Endothelial cell of hepatic sinusoid (primary cell): ENCODE results near the gene CUTA.

Source experiments
- in situ Hi-C: cut with HindIII; loops from 2 replicates; pipeline ENCODE4 v1.10.0; 2017; ENCODE audit warnings: low sequenced_read_pairs

CUTA gene

GRCh38 chr6:33440649-33441309 is 22.9 kb upstream of the CUTA start:
- in situ Hi-C loops, result no loop called here

GRCh38 chr6:33439956-33440648 is 22.2 kb upstream of the CUTA start:
- in situ Hi-C loops, result no loop called here

GRCh38 chr6:33438978-33439594 is 21.2 kb upstream of the CUTA start:
- in situ Hi-C loops, result no loop called here

- in situ Hi-C loops, result no loop called here
These were observed 19.8 kb upstream of the CUTA start for GRCh38 chr6:33437666-33438065.

GRCh38 chr6:33434961-33435360 is 17.1 kb upstream of the CUTA start:
- in situ Hi-C loops, result no loop called here

GRCh38 chr6:33433544-33434191 is 15.8 kb upstream of the CUTA start:
- in situ Hi-C loops, result no loop called here

- in situ Hi-C loops, result no loop called here
These were observed 15.2 kb upstream of the CUTA start for GRCh38 chr6:33433001-33433543.

GRCh38 chr6:33432546-33432945 is 14.6 kb upstream of the CUTA start:
- in situ Hi-C loops, result no loop called here

- in situ Hi-C loops, result no loop called here
These were observed 14.1 kb upstream of the CUTA start for GRCh38 chr6:33431880-33432541.

GRCh38 chr6:33430991-33431879 is 13.3 kb upstream of the CUTA start:
- in situ Hi-C loops, result no loop called here

GRCh38 chr6:33430334-33430733 is 12.4 kb upstream of the CUTA start:
- in situ Hi-C loops, result no loop called here

GRCh38 chr6:33429750-33430052 is 11.8 kb upstream of the CUTA start:
- in situ Hi-C loops, result no loop called here

GRCh38 chr6:33428966-33429749 is 11.3 kb upstream of the CUTA start:
- in situ Hi-C loops, result no loop called here

GRCh38 chr6:33428224-33428965 is 10.5 kb upstream of the CUTA start:
- in situ Hi-C loops, result no loop called here

GRCh38 chr6:33427585-33428223 is 9.8 kb upstream of the CUTA start:
- in situ Hi-C loops, result no loop called here

- in situ Hi-C loops, result no loop called here
These were observed 8.9 kb upstream of the CUTA start for GRCh38 chr6:33426590-33427511.
